Measurements from ENCODE around the gene XRRA1. TPM values are rescaled to one million over a fixed set of nuclear protein-coding genes. Genes with fewer than 3 reads are reported as not detected.

The XRRA1 gene
- total RNA-seq, 3 donors from 2014 or later: 6.5 to 8.6 (median 7.1) TPM

DNA sequence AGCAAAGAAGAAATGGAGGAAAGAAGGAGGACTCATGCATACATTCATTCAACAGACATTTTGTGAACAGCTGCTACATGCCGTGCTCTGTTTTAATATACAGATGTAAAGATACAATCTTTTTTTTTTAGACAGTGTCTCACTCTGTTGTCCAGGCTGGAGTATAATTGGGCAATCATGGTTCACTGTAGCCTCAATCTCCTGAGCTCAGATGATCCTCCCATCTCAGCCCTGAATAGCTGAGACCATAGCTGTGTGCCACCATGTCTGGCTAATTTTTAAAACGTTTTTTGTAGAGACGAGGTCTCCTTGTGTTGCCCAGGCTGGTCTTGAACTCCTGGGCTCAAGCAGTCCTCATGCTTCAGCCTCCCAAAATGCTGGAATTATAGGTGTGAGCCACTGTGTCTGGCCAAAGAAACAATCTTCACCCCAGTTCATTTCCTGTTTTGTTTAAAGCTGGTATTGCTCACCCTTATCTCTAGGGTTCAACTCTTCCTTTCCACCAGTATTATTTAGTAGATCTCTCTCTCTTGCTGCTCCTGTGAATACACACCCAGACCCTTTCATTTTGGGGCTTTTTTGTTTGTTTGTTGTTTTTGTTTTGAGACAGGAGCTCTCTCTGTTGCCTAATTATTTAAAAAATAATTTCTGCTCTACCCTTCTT, 130.5 kb downstream of the XRRA1 start:
- Mint-ChIP-seq H3K9me3 (peaks cover 3% of the 10 kb centered on the region), H3K36me3 (ENCODE audit: insufficient read depth) (peaks cover 62% of the 10 kb centered on the region), H3K4me1 (ENCODE audit: low read depth) (peaks cover 42% of the 10 kb centered on the region), H3K27me3 (ENCODE audit: low read depth) (no peaks in the 10 kb centered on the region), H3K4me3 (no peak overlapping the region)
- ATAC-seq: no peak
- DNase-seq: no peak

DNA sequence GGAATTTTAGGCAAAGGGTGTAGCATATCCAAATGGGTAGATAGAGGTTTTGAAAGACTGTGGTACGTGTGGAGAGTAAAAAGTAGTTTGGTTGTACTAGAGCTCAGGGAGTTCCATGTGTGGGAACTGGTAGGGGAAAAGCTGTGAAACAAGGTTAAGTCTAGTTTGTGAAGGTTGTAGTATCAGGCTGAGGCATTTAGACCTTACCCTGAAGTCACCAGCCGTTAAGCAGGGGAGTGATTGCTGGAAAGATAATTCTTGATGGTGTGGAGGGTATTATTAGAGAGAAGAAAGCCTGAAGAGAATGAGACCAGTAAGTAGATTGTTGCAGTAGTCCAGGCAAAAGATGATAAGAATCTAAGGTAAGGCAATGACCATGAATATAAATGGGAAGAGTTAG, 132.2 kb downstream of the XRRA1 start:
- no peak for ATAC-seq
- DNase-seq: no peak
- Mint-ChIP-seq H3K36me3 (ENCODE audit: insufficient read depth) (peaks cover 59% of the 10 kb centered on the region), H3K9me3 (peaks cover 2% of the 10 kb centered on the region), H3K27me3 (ENCODE audit: low read depth) (no peaks in the 10 kb centered on the region), H3K4me1 (ENCODE audit: low read depth) (peaks cover 40% of the 10 kb centered on the region), H3K4me3 (no peak overlapping the region)

DNA sequence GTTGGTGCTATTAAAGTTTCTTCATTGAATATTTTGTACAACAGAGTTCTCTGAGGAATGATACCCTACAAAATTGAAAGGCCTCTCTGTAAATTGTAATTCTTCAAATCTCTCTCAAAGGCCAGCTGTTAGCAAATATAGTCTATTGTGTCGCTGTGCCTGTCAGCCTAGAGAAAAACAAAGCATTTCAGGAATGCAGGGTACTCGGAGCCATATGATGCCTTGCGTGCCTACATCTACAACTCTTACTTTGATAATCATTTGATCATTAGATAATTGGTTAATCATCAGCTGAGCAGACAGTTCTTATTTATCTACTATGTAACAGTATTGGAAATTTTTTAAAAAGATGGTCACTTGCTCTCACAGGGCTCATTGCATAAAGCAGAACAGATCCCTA, 132.9 kb downstream of the XRRA1 start:
- Mint-ChIP-seq H3K27me3 (ENCODE audit: low read depth) (no peaks in the 10 kb centered on the region), H3K9me3 (no peaks in the 10 kb centered on the region), H3K4me1 (ENCODE audit: low read depth) (peaks cover 38% of the 10 kb centered on the region), H3K36me3 (ENCODE audit: insufficient read depth) (peaks cover 57% of the 10 kb centered on the region), H3K4me3 (no peak overlapping the region)
- ATAC-seq (no peak), DNase-seq (no peak)

DNA sequence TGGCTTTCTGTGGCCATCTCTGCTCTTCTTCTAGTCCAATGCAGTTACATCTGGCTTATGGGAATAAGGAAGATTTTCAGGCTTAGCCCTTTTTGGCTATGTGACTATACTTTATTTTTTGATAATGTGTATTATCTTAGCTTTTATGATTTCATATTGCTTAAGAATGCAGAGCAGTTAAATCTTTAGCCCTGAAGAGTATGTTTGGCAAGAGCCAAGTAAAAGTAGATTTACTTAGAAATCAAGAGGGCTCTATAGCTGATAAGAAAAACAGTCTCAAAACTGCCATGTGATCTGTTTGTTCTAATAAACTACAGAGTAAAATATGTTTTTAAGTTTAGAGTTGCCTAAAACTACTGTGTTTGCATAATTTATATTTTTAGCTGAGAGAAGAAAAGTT, 139.1 kb downstream of the XRRA1 start:
- DNase-seq (no peak), ATAC-seq (no peak)
- no peak overlapping the region for H3K4me3 Mint-ChIP-seq
- peaks cover 3% of the 10 kb centered on the region for H3K4me1 Mint-ChIP-seq (ENCODE audit: low read depth)
- no peaks in the 10 kb centered on the region for H3K27me3 Mint-ChIP-seq (ENCODE audit: low read depth)
- no peaks in the 10 kb centered on the region for H3K9me3 Mint-ChIP-seq
- H3K36me3 Mint-ChIP-seq (ENCODE audit: insufficient read depth): peaks cover 26% of the 10 kb centered on the region

DNA sequence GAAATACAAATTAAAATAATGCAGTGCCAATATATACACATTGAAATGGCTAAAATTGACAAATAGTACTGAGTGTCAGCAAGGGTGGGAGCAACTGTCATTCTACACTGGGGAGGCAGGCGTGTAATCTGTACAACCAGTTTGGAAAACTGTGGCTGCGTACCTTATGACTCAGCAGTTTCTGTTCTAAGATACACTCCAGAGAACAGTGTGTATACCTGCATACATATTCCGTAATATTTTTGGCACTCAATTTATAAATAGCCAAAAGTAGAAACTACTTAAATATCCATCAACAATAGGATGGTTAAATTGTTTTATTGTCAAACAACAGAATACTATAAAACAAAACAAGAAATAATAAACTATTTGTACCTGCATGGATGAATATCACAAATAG, 142.6 kb downstream of the XRRA1 start:
- H3K4me1 Mint-ChIP-seq (ENCODE audit: low read depth): peaks cover 6% of the 10 kb centered on the region

DNA sequence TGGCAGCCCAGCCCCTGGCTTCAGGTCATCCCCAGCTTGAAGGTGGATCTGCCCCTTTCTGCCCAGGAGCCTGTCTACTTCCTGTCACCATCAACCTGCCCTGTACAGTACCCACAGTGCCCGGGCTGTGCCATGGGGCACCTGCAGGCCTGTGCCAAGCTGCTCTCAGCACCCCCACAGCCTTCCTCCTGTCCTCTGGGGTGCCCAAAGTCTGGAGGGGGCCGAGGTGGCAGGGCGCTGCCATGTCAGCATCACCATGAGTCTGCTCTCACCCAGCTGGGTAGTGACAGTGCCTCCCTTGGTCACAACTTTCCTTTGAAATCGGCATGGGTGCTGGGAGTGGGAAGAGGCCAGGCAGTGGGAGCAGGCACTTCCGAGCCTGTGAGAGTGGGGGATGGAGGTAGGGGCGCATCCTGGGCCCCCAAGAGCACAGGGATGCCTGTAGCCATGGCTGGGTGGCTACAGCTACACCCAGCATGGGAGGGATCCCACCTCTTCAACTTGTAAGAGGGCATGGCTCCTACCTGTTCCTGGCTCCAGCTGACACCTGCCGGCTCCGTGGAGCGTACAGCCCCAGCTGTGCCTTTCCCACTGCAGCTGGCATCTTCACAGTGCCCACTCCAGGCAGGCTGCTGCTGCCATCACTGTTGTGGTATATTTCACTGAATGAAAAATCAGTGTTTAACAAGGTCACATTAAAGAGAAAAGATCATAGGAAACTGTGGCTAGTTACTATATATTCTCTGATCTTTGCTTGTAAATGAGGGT, 157.4 kb downstream of the XRRA1 start:
- Mint-ChIP-seq H3K27me3 (ENCODE audit: low read depth) (no peaks in the 10 kb centered on the region), H3K36me3 (ENCODE audit: insufficient read depth) (peaks cover 35% of the 10 kb centered on the region), H3K9me3 (no peaks in the 10 kb centered on the region), H3K4me3 (no peak overlapping the region), H3K4me1 (ENCODE audit: low read depth) (peaks cover under 1% of the 10 kb centered on the region)
- DNase-seq (no peak), ATAC-seq (no peak)

More for the DNA sequence above, 142.6 kb downstream of the XRRA1 start:
- H3K4me3 Mint-ChIP-seq: no peak overlapping the region
- H3K9me3 Mint-ChIP-seq: no peaks in the 10 kb centered on the region
- H3K27me3 Mint-ChIP-seq (ENCODE audit: low read depth): no peaks in the 10 kb centered on the region
- no peak for ATAC-seq
- peaks cover 19% of the 10 kb centered on the region for H3K36me3 Mint-ChIP-seq (ENCODE audit: insufficient read depth)
- DNase-seq: no peak

Other genes starting within 250 kb of the XRRA1 start
- not detected for gene CHRDL2, start 217.7 kb downstream of the XRRA1 start, total RNA-seq
- gene RNF169, start 200.2 kb downstream of the XRRA1 start, total RNA-seq: 10 to 100 TPM; 11.4 to 12.4 (median 11.9) TPM
- gene SPCS2, start 175 bp upstream of the XRRA1 start, total RNA-seq: 100 to 1,000 TPM; 128 to 142 (median 132) TPM
- gene NEU3, start 39.8 kb upstream of the XRRA1 start, total RNA-seq: 10 to 100 TPM; 11.7 to 13.4 (median 11.8) TPM
- gene OR2AT4, start 147.8 kb upstream of the XRRA1 start, total RNA-seq: not detected
- under 1 TPM; 0.18 to 0.30 (median 0.18) TPM for gene SLCO2B1, start 202.0 kb upstream of the XRRA1 start, total RNA-seq